H54 (cell line): ENCODE results near the gene EPHA6.

Experiments
- DNase-seq: peaks from one replicate; pipeline ENCODE4 v3.0.0; 2011; ENCODE audit warnings: low spot score, mixed read lengths; ENCODE audit not compliant: insufficient read length
- FAIRE-seq: peaks from 3 replicates; lab custom pipeline; 2011; peaks lifted over from hg19 to GRCh38; lab: Jason Lieb, UNC
- POLR2A ChIP-seq: IDR thresholded peaks from 2 replicates; pipeline ENCODE4 v1.6.1; 2011; ENCODE audit warnings: low read depth, mild to moderate bottlenecking, low read length

The EPHA6 gene

GRCh38 chr3:97029972-97030371 is 215.6 kb downstream of the EPHA6 start:
- no peak for DNase-seq
- TF ChIP-seq POLR2A, result no peak
- FAIRE-seq, result no peak

DNA sequence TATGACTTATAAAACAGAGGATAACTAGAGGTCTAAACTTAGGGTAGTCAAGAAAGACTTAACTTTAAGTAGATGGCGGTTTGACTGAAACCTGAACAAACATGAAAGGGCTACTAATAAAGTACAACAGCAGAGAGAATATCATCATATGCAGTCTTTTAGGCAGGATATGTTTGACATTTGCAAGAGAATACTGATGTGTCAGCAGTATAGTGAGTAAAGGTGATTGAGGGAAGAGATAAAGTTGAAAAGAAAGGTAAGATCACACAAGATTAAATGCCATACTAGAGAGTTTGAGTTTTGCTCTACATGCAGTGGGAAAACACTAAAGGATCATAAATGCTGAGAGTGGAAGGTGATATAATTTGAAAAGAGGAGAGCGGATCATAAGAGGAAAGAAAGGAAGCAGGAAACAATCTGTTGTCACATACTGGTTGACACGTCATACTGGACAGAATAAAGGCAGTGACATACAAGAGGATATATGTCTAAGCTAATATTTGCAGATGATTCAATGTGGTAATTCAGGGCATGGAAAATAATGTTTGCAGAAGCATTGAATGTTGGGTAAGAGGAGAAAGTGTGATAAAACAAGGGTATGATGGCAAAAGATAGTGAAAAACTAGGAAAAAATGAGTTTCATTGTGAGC is 223.0 kb downstream of the EPHA6 start:
- DNase-seq, result no peak
- TF ChIP-seq POLR2A, result no peak

DNA sequence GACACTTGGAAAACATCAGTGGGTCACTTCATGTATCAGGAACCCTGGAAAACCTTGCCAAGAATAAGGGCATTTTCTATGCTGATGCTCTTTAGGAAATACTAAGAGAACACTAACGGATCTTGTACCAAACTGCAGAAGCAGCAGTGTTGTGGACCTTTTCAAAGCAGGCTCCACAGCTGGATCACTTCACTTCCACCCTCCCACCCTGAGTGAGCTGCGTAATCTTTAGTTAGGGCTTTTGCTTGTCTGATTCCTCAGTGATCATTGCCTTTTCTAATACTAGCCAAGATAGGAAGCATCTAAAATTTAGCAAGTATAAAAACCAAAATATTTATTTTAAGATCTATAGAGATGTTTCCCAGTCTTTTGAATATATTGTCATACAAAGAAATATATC is 229.0 kb downstream of the EPHA6 start:
- DNase-seq, result no peak
- no peak for FAIRE-seq
- no peak for TF ChIP-seq POLR2A

More for the DNA sequence above, 223.0 kb downstream of the EPHA6 start:
- FAIRE-seq, result no peak

- DNase-seq, result no peak
- TF ChIP-seq POLR2A, result no peak
- FAIRE-seq, result no peak
These were observed 243.0 kb downstream of the EPHA6 start for GRCh38 chr3:97057365-97057764.

- FAIRE-seq, result no peak
- DNase-seq, result no peak
- TF ChIP-seq POLR2A, result no peak
These were observed 244.8 kb downstream of the EPHA6 start for GRCh38 chr3:97059168-97059567.

GRCh38 chr3:97066531-97066930 is 252.1 kb downstream of the EPHA6 start:
- TF ChIP-seq POLR2A, result no peak
- no peak for FAIRE-seq
- DNase-seq, result no peak

- DNase-seq, result no peak
- TF ChIP-seq POLR2A, result no peak
- FAIRE-seq, result no peak
These were observed 255.9 kb downstream of the EPHA6 start for GRCh38 chr3:97070302-97070701.

DNA sequence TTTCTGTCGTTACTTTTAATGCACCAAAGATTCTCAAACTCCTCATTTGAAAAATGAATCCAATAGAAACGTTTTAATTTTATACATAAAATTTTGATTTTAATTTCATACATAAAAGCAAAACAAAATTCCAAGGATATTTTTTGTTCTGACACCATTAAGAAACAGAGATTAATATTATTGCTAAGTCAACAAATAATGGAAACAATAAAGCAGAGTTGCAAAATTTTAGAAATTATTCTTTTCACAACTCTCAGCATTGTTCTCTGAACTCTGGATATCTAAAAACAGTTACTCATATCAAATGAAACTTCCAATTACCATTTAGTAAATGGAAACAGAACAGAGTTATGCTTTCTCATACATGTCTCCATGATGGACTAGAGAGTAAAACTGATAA is 260.2 kb downstream of the EPHA6 start:
- TF ChIP-seq POLR2A, result no peak
- FAIRE-seq (no peak), DNase-seq (no peak)

DNA sequence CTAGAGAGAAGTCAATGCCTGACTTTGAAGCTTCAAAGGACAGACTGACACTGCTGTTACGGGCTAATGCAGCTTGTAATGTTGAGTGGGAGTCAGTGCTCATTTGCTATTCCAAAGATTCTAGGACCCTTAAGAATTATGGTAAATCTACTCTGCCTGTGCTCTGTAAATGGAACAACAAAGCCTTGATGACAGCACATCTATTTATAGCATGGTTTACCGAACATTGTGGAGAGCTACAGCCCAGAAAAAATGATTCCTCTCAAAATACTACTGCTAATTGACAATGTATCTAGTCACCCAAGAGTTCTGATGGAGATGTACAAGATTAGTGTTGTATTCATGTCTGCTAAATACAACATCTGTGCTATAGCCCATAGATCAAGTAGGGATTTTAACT is 262.3 kb downstream of the EPHA6 start:
- FAIRE-seq (no peak), DNase-seq (no peak)
- TF ChIP-seq POLR2A, result no peak

DNA sequence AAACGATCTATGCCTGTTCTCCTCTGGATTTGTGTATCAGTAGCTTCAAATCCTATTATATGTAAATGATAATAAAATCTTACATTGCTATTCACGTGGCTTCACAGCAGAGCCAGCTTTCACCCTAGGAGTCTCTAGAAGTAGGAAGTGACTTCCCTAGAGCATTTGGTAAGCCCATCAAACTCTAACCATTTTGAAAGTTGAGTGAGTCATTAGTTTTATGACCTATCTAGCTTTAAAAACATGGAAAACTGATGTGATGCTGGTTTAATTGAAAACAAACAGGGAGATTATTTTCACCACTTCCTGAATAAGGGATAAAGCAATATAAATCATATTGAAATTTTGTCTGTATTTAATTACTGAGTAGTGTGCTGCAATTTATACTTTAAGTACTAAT is 275.2 kb downstream of the EPHA6 start:
- DNase-seq, result no peak
- FAIRE-seq, result no peak
- TF ChIP-seq POLR2A, result no peak

- no peak for FAIRE-seq
- TF ChIP-seq POLR2A, result no peak
- no peak for DNase-seq
These were observed 288.2 kb downstream of the EPHA6 start for GRCh38 chr3:97102641-97103040.

- FAIRE-seq (no peak), DNase-seq (no peak)
- no peak for TF ChIP-seq POLR2A
These were observed 291.7 kb downstream of the EPHA6 start for GRCh38 chr3:97105989-97106651.

- FAIRE-seq (no peak), DNase-seq (no peak)
These were observed 292.2 kb downstream of the EPHA6 start for GRCh38 chr3:97106652-97106989.

DNA sequence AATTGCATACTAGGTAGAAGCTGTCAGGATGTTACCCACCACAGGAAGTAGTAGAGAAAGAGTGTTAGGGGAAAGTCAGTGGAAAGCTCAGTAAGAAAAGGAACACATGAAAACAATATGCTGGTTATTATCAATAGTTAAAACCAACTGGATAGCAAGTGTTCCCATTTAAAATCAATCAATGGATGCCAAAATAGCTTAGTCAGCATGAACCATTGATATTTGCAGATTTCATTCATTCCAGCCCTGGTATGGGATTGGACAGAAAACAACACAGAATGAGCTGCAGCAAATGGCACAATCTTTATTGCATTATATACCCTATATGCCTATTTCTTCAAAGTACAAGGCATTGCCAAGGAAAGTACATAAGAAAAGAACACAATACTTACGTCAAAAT is 293.7 kb downstream of the EPHA6 start:
- FAIRE-seq (no peak), DNase-seq (no peak)
- no peak for TF ChIP-seq POLR2A

More at GRCh38 chr3:97106652-97106989, 292.2 kb downstream of the EPHA6 start:
- no peak for TF ChIP-seq POLR2A

DNA sequence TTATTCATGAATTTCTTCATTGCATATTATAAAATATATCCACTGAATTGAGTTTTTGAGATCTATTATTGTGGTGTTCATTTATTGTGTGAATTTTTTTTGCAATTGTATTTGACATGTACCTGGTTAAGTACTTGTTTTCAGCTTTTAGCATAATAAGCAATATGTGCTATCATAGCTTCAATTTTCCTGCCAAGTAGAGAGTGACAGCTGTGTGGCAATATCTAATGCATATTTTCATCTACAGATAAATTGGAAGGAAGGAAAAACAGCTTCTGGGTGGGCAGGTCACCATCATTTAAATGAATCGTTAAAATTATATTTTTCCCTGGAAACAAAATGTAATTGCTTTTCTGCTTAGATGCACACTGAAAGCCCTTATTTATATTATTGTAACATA is 296.9 kb downstream of the EPHA6 start:
- no peak for TF ChIP-seq POLR2A
- DNase-seq (no peak), FAIRE-seq (no peak)
